ENCODE measurements around the gene SAT2.

The SAT2 gene

DNA sequence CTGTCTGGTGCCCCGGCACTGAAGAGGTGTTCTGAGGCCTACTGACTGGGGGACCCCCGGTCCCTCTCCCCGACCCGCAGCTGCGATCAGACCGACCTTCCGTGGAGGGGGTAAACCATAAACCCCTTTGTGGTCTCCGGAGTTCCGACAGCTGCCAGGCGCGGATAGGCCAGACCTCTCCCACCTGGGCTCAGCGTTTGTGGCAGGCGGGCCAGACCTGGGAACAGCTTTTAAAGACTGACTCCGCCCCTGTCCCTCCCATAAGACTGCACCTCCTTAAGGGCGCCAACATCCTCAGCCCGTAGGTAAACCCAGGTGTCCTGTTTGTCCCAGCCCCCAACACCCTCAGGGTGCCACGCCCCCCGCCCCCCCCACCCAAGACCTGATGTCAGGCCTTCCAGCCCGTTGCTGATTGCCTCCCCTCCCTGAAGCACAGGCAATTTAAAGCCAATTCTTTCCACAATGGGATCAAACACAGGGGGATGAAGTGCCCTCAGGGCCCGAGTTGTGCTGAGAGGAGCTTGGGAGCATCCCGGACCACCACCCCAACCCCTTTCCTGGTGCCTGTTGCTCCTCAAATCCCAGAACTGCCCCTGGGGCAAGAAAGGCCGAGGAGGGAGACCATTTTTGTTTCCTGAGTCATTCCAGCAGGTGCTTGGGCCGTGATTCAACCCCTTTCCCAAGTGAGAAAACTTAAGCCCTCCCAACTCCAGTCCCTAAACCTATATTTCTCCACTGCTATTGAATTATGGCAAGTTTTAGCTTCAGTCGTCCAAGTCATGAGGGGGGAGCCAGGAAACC lies 37.5 kb downstream of the SAT2 start, which contains the start of gene SOX15:
Gene SOX15, minus strand, starts transcription at position 204 of the 801 bp plus-strand sequence. CDS start 418 bp downstream, outside the sequence.
- DNase-seq: no peak

DNA sequence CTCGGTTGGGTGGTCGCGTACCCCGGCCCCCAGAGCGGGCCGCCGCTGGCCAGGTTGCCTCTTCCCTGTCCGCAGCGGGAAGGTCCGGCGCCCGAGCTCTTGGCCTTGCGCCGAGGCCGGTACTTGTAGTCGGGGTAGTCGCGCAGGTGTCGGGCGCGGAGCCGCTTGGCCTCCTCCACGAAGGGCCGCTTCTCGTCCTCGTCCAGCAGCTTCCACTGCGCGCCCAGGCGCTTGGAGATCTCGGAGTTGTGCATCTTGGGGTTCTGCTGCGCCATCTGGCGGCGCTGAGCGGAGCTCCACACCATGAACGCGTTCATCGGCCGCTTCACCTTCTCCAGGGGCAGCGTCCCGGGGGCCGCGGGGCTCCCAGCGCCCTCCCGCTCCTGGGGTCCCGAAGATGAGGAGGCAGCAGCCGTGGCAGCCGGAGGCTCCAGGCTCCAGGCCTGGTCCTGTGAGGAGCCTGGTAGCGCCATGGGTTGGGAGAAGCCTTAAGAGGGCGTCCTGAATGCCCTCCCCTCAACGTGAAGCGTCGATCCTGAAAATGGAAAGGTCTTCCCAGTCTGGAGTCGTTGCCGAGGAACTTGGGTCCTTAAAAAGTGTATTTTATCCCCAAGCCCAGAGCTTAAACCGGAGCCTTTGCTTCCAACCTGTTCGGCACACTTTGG lies 38.3 kb downstream of the SAT2 start:
- DNase-seq: peak; percentile 35 to 65 (median 52)

DNA sequence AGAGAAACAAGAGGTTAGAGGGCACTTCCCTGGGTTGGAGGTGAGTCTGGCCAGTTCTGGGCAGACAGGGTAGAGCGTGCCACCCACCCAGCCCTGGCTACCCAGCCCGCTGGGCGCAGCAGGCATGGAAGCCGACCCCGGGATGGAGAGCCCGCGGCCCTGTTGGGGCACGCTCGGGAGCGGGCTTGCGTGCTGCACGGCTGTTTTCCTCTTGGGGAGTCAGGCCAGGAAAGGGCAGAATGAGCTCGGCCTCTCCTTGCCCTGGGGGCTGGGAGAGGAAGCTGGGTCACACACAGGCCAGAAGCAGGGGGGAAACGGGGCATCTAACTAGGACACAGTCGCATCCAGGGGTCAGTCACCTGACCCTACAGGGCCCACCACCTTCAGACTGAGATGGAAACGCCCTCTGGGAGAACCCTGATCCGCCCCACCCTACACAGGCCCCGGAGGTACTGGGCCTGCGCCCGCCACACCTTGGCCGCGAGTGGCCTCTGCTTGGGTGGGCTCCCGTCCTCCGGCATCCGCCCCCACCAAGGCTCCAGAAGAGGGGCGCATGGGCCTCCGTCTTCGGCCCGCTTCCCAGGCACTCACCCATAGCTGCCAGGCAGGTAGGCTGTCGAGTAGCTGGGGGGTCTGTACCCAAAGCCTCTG lies 38.9 kb downstream of the SAT2 start:
- DNase-seq: no peak

DNA sequence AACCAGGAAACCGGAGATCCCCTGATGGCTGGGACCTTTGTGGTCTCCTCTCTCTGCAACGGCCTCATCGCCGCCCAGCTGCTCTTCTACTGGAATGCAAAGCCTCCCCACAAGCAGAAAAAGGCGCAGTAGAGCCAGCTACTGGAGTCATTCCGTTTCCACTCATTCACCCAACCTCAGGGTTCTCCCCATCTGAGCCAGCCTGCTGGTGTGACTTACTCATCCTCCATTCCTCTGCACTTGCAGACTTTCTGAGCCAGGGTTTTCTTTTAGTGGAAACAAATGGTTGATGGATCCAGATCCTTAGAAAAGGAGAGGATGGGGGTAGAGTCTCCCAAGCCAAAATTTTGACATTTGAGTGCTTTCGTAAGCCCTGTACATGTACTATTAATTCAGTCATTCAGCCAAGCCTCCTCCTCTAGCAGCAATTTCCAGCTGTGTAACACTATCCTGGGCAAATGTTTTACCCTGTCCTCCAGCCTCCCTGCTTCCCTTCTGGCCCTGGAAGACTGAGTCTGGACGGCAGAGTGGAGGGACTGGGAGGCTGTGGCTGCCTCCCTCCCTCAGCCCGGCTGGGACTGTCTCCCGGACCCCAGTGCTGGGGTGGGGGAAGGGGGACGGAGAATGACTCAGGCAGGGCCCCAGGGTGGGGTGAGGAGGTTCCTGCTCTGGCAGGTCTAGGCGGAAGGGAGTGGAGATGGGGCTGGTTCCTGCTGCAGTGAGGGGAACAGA lies 40.0 kb downstream of the SAT2 start:
- DNase-seq: no peak

DNA sequence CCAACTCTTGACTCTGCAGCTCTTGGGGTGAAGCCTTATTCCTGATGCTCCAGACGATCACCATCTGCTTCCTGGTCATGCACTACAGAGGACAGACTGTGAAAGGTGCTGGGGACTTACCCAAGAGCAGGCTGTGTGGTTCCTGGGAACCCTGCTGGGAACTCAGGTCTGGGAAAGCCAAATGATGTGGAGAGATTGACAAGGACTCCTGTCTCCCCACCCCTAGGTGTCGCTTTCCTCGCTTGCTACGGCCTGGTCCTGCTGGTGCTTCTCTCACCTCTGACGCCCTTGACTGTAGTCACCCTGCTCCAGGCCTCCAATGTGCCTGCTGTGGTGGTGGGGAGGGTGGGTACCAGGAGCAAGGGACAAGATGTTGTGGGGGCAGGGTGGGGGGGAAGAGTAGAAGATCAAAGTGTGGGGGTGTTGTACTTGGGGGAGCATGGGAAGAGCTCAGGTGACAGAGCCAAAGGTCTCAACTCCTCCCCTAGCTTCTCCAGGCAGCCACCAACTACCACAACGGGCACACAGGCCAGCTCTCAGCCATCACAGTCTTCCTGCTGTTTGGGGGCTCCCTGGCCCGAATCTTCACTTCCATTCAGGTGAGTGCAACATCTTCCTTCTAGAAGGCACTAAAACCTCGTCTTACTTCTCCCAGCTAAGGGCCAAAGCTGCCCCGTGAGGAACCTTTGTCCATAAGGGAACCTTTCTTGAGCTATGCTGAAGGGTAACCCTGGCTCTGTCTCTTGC lies 40.8 kb downstream of the SAT2 start:
- DNase-seq: no peak

DNA sequence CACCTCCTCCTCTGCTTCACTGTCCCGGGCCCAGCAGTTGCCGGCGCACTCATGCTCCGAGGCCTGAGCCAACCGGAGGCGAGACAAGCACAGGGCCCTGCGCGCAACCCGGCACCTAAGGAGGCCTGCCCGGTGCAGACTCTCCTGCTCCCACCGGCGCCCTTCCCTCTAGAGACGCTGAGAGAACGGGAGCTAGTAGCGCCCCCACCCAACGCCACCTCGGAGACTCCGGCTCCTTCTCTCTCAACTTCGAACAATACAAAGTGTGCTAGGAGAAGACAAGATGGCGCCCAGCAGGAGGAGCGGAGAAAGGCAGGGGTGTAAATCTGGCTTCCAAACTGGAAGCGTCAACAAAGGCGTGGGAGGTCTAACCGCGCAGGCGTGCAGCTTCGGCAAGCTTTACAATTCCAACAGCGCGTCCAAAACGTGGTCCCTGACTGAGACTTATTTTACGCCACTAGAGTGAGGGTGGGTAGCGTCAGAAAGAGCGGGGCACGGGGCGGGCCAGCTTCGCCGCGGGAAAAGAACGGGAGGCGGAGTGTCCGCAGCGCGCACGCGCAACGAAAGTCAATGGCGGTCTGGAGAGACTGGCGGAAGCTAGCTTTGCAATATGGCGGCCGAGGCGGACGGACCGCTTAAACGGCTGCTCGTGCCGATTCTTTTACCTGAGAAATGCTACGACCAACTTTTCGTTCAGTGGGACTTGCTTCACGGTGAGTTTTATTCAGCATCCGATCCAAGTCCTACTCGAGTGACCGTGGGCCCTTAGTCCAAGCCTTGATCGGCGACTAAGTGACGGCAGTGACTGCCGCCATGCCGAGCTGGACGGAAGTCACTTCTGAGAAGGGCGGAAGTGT lies 44.1 kb downstream of the SAT2 start, which contains the start of gene MPDU1:
Gene MPDU1, plus strand, starts transcription at position 600 of the 857 bp plus-strand sequence. Its CDS starts 11 bp downstream, at position 611.
- DNase-seq: peak; percentile 87 to 97 (median 93)

DNA sequence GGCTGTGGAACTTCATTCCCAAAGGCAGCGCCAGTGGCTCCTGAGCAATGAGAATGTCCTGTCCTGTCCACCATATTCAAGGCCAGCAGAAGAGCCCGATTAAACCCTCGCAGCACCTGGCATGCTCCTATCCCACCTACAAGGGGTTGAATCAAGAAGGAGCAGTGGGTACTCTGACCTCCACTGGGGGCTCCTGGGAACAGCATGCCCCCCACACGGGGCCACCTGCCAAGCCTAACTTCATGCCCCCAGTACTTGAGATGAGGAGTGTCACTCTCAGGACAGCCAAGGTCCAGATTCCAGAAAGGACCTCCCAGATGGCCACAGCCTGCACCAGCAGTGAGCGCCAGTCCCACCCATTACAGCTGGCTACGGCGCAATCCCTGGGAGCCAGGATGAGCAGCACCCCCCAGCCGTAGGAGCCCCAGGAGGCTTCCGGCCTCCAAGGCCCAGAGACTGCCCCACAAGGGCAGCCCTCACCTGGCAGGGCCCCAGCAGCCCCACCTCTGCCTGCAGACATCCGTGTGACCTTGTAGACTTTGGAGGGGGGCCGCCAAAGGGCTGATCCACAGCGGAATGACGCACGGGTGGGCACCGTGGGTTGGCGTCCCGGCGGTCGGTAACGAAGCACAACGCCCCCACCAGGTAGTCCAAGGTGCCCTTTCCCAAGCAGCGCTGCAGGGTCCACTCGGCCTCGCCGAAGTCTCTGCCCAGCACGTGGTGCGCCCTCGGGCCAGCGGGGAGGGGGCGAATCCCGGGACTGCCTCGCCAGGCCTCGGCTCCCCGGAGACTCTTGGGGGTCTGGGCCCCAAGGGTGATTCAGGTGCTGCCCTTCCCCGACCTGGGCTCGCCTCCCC lies 45.0 kb downstream of the SAT2 start:
- DNase-seq: no peak

DNA sequence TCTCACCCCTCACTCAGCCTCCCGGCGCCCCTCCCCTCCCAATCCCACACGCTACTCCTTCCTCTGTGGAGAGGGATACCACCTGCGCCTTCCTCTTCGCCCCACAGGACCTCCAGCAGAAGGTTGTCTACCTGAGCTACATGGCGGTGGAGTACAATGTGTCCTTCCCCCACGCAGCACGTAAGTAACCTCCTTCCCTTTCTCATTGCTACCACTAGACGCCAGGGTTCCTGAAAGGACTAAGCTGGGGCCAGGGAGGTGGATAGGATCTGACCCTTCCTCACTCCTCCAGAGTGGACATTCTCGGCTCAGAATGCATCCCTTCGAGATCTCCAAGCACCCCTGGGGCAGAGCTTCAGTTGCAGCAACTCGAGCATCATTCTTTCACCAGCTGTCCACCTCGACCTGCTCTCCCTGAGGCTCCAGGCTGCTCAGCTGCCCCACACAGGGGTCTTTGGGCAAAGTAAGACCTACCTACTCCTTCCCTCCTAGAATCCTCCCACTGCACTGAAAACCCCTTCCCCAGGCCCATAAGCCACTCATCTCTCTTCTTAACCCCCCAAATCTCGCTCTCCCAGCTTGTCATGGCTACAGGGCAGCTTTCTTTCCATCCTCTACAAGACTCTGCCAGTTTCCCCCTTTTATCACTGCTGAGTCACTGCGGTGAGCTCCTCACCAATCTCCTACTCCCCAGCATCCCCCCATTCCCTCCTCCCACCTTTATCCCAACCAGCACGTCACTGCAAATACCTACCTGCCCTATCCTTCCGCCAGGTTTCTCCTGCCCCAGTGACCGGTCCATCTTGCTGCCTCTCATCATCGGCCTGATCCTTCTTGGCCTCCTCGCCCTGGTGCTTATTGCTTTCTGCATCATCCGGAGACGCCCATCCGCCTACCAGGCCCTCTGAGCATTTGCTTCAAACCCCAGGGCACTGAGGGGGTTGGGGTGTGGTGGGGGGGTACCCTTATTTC lies 46.7 kb downstream of the SAT2 start:
- DNase-seq: no peak

DNA sequence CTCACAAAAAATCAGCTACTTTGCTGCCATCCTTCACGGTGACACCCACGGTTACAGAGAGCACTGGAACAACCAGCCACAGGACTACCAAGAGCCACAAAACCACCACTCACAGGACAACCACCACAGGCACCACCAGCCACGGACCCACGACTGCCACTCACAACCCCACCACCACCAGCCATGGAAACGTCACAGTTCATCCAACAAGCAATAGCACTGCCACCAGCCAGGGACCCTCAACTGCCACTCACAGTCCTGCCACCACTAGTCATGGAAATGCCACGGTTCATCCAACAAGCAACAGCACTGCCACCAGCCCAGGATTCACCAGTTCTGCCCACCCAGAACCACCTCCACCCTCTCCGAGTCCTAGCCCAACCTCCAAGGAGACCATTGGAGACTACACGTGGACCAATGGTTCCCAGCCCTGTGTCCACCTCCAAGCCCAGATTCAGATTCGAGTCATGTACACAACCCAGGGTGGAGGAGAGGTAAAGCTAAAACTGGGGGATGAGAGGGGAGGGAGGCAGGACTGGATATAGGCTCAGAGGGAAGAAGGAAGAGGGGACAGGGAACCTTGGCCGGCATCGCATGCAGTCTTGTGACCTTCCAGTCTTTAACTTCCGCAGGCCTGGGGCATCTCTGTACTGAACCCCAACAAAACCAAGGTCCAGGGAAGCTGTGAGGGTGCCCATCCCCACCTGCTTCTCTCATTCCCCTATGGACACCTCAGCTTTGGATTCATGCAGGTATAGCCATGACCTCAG lies 47.6 kb downstream of the SAT2 start:
- no peak for DNase-seq

DNA sequence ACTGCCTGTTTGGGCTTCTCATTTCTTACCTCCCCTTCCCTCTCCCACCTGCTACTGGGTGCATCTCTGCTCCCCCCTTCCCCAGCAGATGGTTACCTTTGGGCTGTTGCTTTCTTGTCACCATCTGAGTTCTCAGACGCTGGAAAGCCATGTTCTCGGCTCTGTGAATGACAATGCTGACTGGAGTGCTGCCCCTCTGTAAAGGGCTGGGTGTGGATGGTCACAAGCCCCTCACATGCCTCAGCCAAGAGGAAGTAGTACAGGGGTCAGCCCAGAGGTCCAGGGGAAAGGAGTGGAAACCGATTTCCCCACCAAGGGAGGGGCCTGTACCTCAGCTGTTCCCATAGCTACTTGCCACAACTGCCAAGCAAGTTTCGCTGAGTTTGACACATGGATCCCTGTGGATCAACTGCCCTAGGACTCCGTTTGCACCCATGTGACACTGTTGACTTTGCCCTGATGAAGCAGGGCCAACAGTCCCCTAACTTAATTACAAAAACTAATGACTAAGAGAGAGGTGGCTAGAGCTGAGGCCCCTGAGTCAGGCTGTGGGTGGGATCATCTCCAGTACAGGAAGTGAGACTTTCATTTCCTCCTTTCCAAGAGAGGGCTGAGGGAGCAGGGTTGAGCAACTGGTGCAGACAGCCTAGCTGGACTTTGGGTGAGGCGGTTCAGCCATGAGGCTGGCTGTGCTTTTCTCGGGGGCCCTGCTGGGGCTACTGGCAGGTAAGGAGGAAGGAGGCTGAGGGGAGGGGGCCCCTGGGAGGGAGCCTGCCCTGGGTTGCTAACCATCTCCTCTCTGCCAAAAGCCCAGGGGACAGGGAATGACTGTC lies 48.4 kb downstream of the SAT2 start, which contains the start of gene CD68:
Gene CD68, plus strand, starts transcription at position 638 of the 833 bp plus-strand sequence. Its CDS starts 40 bp downstream, at position 678.
- DNase-seq: peak in 1 of 5 donors; percentile 78

DNA sequence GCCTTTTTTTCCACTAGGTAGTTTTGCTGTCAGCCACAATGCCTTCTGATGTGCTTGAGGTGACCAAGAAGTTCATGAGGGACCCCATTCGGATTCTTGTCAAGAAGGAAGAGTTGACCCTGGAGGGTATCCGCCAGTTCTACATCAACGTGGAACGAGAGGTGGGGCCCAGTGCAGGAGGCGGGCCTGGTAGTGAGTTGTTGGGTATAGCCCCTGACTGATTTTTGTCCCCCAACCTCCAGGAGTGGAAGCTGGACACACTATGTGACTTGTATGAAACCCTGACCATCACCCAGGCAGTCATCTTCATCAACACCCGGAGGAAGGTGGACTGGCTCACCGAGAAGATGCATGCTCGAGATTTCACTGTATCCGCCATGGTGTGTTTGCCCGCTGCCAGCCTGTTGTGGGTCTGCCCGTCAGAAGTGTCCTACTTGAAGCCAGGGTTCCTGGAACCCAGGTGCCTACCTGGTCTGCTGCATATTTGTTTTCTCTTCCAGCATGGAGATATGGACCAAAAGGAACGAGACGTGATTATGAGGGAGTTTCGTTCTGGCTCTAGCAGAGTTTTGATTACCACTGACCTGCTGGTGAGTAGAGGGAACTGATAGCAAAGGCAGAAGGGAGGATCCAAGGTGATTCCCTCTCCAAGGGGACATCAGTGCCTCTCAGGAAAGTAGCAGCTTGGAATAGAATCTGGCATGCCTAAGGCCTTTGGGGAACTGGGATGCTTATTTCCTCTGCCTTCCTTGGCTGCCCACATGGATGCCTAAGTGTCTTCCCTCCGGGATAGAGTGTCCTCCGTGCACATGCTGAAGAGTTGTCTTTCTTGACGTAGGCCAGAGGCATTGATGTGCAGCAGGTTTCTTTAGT lies 50.1 kb downstream of the SAT2 start:
- DNase-seq: no peak

DNA sequence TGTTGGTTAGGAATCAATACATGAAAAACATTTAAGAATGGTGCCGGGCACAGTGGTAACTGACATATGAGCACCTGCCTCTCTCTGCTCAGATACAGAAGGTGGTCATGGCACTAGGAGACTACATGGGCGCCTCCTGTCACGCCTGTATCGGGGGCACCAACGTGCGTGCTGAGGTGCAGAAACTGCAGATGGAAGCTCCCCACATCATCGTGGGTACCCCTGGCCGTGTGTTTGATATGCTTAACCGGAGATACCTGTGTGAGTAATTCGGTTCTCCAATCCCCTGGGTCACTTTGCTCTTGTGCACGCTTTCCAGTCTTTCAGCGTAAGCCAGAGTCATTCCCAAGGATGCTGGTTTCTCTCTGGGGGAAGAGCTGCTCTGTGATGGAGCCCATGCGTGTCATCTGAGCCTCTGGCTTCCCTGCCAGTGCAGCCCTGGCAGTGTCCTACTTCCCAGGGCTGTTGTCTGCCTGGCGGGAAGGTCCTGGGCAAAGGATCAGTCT lies 51.1 kb downstream of the SAT2 start:
- DNase-seq: no peak

Data from T-helper 1 cell (primary cell).